Measurements from ENCODE around the gene NABP2. TPM values are rescaled to one million over a fixed set of nuclear protein-coding genes. Genes with fewer than 3 reads are reported as not detected.

NABP2 gene
- total RNA-seq, 4 donors from 2014 or later = 17.2 to 31.0 (median 21.6) TPM

DNA sequence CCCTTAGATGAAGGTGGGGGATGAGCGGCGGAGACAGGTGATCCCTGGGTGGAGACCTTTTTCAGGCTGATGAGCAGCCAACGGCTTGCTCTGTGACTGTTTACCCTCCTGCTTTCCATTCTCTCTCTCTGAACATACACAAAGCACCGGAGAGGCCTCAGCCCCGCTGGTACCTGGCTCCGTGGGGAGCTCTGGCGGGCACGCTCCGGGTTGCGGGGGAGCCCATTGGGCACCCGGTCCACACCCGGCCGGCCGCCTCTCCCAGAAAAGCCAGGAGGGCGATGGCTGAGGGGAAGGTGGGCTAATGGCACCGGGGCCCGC is 35.4 kb upstream of the NABP2 start:
- Histone ChIP-seq H3K36me3 (peaks cover 11 to 36% (median 16%) of the 10 kb centered on the region in 3 donors), H3K9me3 (no peaks in the 10 kb centered on the region), H3K27ac (peak overlapping the region; percentile 93 to 99 (median 95)), H3K4me1 (peaks cover 18 to 38% (median 25%) of the 10 kb centered on the region in 3 donors), H3K27me3 (no peaks in the 10 kb centered on the region), H3K4me3 (peak overlapping the region; percentile 78 to 97 (median 90))
- DNase-seq = no peak
- 0 to 4% methylated on average over 2 to 3 of the region's 17 CpGs for WGBS, 2 donors
- TF ChIP-seq, protein P1, sequence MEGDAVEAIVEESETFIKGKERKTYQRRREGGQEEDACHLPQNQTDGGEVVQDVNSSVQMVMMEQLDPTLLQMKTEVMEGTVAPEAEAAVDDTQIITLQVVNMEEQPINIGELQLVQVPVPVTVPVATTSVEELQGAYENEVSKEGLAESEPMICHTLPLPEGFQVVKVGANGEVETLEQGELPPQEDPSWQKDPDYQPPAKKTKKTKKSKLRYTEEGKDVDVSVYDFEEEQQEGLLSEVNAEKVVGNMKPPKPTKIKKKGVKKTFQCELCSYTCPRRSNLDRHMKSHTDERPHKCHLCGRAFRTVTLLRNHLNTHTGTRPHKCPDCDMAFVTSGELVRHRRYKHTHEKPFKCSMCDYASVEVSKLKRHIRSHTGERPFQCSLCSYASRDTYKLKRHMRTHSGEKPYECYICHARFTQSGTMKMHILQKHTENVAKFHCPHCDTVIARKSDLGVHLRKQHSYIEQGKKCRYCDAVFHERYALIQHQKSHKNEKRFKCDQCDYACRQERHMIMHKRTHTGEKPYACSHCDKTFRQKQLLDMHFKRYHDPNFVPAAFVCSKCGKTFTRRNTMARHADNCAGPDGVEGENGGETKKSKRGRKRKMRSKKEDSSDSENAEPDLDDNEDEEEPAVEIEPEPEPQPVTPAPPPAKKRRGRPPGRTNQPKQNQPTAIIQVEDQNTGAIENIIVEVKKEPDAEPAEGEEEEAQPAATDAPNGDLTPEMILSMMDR (IDR thresholded peaks at IDR 0.05) = no peak
- no peak for TF ChIP-seq POLR2A (IDR thresholded peaks at IDR 0.05)
- intact Hi-C loops (cut with DNase I) = loop anchor here (5.0 kb wide), 1 partner anchor 61 kb away; the partner anchor contains the start of gene ESYT1

DNA sequence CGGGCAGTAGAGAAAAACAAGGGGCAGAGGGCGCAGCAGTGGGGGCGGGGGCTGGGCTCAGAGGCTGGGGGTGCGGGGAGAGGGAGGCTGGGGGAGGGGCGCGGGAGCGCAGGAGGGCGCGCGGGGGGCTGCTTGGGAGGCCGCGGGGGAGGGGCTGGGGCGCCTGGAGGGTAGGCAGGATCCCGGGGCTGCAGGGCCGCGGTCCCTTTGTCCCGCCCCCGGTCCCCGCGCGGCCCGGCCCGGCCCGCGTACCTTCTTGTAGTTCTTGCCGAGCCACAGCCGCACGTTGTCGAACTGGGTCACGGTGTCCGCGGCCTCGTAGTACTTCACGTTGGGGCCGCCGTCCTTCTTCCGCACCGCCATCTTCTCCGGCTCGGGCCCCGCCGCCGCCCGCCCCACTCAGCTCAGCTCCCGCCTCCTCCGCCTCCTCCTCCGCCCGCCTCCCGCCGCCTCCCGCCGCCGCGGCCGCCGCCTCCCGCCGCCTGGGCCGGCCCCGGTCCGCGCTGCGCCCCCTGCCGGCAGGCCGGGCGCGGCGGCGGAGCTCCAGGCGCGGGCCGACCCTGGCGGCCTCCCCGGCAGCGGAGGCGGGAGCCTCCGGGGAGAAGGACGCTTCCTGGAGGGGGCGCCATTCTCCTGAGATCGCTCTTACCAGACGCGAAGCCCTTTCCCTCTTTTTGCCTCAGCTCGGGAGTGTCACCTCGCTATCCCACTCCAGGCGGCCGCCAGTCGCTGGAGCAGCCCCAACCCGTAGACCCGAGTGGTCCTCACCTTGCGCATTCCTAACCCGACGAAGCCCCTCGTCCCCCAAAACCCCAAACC is 34.8 kb upstream of the NABP2 start, which contains the start of gene SMARCC2:
SMARCC2 (minus strand) TSS at position 385 of the 819 bp plus-strand sequence; CDS start at position 363, 22 bp downstream.
- DNase-seq = peak; percentile 26
- peaks cover 18 to 38% (median 25%) of the 10 kb centered on the region in 3 donors for H3K4me1 ChIP-seq
- peak within 1 kb of the TSS; percentile 93 to 99 (median 95) for H3K27ac ChIP-seq
- no peaks in the 10 kb centered on the region for H3K9me3 ChIP-seq
- intact Hi-C loops (cut with DNase I) = loop anchor here (5.0 kb wide), 1 partner anchor 62 kb away; the partner anchor contains the start of gene ESYT1
- TF ChIP-seq POLR2A (IDR thresholded peaks at IDR 0.05) = peak in 1 of 4 donors; percentile 13
- TF ChIP-seq, protein P1 (IDR thresholded peaks at IDR 0.05) = peak; percentile 58 to 95 (median 84)
- 1% methylated on average over 13 to 28 of the region's 93 CpGs for WGBS, 2 donors
- peak within 1 kb of the TSS; percentile 78 to 97 (median 90) for H3K4me3 ChIP-seq
- peaks cover 6 to 30% (median 10%) of the 10 kb centered on the region in 3 donors for H3K36me3 ChIP-seq
- H3K27me3 ChIP-seq = no peaks in the 10 kb centered on the region

DNA sequence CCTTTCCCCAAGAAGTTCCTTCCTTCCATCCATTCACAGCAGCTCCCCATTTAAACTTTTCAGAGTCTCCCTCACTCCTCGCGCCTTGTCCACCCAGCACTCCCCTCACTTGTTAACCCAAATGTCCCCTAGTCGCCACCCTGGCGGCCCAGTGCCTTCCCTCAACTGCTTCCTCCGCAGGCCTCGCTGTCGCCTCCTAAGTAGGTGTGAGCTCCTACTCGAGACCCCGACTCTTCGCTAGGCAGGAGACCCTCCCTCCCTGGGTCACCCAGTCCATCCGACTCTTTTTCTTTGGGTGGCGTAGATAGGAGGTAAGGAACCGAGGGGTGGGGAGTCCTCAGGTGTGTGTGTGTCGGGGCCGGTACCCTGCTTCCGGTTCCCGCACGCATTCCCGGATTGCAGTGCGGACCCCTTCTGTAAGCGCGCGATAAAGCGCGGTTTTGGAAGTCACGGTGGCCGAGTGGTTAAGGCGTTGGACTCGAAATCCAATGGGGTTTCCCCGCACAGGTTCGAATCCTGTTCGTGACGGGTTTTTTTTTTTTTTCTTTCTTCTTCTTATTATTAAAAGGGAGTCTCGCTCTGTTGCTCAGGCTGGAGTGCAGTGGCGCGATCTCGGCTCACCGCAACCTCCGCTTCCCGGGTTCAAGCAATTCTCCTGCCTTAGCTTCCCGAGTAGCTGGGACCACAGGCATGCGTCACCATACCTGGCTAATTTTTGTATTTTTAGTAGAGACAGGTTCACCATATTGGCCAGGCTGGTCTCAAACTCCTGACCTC is 34.0 kb upstream of the NABP2 start:
- DNase-seq = peak; percentile 26
- Histone ChIP-seq H3K36me3 (peaks cover 2 to 22% (median 6%) of the 10 kb centered on the region in 3 donors), H3K27me3 (no peaks in the 10 kb centered on the region), H3K4me3 (peak overlapping the region; percentile 78 to 97 (median 90)), H3K9me3 (no peaks in the 10 kb centered on the region), H3K27ac (peak overlapping the region; percentile 93 to 99 (median 95)), H3K4me1 (peaks cover 18 to 38% (median 25%) of the 10 kb centered on the region in 3 donors)
- intact Hi-C loops (cut with DNase I) = loop anchor here (5.0 kb wide), 1 partner anchor 63 kb away; the partner anchor contains the start of gene ESYT1
- 1% methylated on average over 29 to 39 of the region's 42 CpGs for WGBS, 2 donors
- no peak for TF ChIP-seq POLR2A (IDR thresholded peaks at IDR 0.05)
- TF ChIP-seq, protein P1 (IDR thresholded peaks at IDR 0.05) = peak in 3 of 6 experiments; percentile 9 to 22 (median 9)

DNA sequence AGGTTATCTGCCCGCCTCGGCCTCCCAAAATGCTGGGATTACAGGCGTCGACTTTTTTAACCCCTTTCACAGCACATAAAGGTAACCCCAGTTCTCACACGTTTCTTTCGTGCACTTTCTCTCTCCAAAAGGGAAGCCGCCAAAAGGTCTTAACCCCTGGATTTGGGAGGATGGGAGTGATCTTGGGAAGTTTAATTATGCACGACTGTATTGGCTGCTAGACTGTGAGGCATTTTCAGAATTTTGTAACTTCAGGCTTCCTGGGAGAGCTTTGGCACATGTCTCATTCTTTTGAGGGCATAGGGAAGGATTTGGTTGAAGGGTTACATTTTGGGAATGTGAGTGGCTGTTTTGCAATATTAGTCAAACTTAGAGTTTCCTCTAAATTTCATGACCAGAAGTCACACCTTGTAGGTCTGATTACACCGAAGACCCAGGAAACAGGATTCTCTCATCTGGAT is 33.4 kb upstream of the NABP2 start:
- Histone ChIP-seq H3K4me1 (peaks cover 18 to 38% (median 25%) of the 10 kb centered on the region in 3 donors), H3K27ac (peak overlapping the region; percentile 93 to 99 (median 95)), H3K9me3 (no peaks in the 10 kb centered on the region), H3K36me3 (peaks cover 0 to 16% (median 2%) of the 10 kb centered on the region in 3 donors), H3K27me3 (no peaks in the 10 kb centered on the region), H3K4me3 (peak overlapping the region in 3 of 4 donors; percentile 78 to 97 (median 86))
- 26 to 28% methylated on average over 7 to 9 of the region's 9 CpGs for WGBS, 2 donors
- no peak for TF ChIP-seq POLR2A (IDR thresholded peaks at IDR 0.05)
- TF ChIP-seq, protein P1 (IDR thresholded peaks at IDR 0.05) = no peak
- intact Hi-C loops (cut with DNase I) = no loop called here
- DNase-seq = no peak

Data from esophagus squamous epithelium (tissue), 5 donors.